ENCODE measurements around the gene COBL.

COBL gene, protein sequence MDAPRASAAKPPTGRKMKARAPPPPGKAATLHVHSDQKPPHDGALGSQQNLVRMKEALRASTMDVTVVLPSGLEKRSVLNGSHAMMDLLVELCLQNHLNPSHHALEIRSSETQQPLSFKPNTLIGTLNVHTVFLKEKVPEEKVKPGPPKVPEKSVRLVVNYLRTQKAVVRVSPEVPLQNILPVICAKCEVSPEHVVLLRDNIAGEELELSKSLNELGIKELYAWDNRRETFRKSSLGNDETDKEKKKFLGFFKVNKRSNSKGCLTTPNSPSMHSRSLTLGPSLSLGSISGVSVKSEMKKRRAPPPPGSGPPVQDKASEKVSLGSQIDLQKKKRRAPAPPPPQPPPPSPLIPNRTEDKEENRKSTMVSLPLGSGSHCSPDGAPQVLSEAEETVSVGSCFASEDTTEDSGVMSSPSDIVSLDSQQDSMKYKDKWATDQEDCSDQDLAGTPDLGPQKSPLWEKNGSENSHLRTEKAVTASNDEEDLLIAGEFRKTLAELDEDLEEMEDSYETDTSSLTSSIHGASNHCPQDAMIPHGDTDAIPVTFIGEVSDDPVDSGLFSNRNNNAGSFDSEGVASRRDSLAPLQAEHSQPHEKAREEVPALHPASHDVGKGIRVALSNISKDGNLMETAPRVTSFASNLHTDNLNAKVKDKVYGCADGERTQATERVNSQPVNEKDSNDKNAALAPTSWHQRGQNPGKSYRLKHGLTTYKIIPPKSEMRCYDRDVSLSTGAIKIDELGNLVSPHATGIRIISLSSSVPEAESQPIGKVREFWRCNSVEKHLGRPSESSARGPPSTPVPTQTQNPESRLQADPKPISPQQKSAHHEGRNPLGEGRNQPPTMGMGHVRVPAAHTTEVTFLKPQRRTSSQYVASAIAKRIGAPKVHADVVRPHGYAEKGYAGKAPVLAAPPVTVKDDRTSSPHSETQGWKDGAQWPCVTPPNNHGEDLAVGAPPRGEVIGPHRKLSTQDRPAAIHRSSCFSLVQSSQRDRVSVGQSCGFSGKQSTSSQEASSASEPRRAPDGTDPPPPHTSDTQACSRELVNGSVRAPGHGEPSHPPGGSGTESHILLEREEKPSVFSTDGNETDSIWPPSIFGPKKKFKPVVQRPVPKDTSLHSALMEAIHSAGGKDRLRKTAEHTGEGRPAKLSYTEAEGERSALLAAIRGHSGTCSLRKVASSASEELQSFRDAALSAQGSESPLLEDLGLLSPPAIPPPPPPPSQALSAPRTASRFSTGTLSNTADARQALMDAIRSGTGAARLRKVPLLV

DNA sequence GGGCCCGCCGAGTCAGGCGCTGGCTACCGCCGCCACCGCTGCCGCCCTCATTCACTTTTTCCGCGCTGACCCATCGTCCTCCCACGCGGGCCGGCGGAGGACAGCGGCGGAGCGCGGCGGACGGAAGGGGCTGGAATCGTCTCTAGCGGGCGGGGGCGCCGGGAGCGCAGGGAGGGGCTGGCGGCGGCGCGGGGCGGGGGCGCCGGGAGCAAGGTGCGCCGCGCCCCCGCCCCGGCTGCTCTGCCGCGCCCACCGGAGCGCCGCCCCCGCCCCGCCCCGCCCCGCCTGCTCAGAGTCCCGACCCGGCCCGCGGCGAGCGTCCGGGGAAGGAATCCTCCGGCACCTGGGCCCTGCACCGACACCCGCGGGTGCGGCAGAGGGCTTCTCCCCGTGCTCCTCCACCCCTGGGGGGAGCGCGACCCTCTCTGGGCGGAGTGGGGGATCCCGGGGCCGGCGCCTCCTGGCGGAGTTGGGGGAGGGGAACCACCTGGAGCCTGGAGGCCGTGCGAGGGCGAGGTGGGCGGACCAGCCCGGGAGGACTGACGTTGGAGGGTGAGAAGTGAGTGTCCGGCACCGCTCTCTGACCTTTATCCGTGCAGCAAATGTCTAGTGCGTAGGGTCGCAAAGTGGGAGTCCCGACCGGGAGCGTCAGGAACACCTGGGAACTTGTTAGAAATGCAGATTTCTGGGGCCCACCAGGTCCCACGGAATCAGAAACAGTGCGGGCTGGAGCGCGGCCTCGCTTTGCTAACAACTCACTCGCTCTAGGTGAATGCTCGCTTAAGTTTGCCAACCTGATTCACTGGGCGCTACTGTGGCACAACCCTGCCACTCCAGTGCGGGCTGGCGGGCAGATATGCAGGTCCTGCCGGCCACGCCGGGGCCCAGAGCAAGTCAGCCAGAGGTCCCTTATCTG lies at the start of gene COBL:
Gene COBL, minus strand, starts transcription at position 144 of the 916 bp plus-strand sequence. CDS start 176 bp downstream, outside the sequence.
- no peak for DNase-seq

DNA sequence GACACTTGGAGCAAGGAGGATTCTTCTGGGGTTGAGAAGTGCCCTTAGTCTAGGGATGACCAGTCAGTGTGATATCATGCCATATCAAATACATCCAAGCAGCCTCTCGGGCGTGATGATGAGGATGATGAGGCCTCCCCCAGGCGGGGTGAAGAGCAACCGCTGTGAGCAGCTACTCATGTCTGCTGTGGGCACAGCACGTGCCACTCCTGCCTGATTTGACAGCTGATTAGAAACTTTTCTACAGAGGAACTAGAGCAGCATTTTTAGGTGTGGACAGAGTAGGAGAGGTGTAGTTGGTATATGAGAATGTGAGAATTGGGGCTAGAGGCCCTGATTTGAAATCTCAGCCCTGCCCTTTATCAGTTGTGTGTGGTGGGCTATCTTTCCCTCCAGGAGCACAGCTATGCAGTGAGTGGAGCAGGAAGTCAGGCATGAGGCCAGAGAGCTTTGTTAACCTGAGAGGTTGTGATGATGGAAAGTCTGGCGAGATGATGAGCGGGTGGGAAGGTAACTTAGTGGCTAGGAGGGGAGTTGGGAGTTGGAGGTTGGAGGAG lies 49.6 kb upstream of the COBL start:
- no peak for DNase-seq

DNA sequence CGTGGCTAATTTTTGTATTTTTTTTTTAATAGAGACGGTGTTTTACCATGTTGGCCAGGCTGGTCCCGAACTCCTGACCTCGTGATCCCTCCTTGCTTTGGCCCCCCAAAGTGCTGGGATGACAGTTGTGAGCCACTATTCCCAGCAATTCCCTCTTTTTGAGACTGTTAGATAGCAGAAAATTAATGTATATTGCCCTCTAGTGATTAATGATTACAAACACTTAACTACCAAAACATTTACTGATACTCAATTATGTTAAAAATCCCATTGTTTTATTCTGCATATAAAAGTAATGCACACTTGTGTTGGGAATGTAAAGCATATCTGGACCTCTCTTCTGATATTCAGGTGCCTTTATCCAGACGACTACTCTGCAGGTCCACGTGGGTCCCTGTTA lies 41.2 kb upstream of the COBL start:
- no peak for DNase-seq

DNA sequence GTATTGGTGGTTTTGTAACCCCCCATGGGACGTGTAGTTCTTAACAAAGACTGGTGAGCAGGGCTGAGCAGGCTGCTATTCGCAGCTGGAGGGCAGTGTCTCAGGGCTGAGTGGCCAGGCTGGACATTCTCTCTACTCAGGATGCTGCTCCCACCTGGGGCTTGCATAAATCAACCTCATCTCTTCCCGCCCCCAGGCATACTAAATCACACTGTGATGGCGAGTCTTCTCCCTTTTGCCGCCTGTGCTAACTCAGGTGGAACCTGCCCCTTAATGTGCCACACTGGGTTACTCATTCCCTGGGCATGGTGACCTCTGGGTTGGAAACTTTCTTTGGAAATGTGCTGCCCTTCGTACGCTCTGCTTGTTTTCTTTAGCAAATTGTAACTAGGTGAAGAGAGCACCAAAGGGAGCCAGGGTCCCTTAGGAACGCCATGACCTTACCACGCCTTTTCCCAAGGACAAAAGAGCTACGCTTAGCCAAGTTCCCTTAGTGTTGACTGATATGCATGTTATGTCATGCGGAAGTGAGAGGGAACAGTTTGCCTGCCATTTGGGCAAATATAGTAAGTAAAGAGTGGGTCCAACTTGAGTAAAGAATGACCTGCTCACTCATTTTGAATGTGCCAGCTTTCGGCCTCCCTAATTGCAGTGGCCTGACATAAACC lies 40.4 kb upstream of the COBL start:
- no peak for DNase-seq

DNA sequence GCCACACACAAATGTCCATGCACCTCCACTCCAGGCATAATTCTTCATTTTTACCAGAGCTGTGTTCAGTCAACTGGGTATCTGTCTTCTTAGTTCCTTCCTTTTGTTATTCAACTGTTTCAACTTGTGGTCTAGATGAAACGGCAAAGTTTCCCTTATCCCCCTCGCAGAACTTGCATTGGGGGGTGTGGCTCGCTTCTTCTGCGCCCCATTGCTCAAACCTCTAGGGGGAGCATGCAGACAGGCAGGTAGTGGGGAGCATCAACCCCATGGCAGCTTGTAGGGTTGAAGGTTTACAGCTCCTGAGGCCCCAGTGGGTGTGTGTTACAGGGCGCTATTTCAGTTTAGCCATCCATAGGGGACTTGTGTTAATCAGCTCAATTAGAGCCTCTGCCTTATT lies 38.3 kb upstream of the COBL start:
- DNase-seq, result no peak

DNA sequence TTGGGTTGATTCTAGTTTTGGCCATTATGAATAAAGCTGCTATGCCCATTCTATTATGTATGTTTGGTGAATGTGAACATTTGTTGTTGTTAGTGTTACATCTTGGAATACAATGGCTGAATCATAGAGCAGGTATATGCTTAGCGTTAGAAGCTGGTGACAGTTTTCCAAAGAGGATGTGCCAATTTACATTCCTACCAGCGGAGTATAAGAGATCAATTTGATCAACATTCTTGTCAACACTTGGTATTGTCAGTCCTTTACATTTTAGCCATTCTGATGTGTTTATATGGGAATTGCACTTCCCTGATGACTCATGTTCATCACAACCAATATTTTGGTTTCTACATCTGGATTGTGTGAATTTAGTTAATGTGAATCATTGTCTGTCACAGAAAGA lies 37.8 kb upstream of the COBL start:
- DNase-seq, result no peak

DNA sequence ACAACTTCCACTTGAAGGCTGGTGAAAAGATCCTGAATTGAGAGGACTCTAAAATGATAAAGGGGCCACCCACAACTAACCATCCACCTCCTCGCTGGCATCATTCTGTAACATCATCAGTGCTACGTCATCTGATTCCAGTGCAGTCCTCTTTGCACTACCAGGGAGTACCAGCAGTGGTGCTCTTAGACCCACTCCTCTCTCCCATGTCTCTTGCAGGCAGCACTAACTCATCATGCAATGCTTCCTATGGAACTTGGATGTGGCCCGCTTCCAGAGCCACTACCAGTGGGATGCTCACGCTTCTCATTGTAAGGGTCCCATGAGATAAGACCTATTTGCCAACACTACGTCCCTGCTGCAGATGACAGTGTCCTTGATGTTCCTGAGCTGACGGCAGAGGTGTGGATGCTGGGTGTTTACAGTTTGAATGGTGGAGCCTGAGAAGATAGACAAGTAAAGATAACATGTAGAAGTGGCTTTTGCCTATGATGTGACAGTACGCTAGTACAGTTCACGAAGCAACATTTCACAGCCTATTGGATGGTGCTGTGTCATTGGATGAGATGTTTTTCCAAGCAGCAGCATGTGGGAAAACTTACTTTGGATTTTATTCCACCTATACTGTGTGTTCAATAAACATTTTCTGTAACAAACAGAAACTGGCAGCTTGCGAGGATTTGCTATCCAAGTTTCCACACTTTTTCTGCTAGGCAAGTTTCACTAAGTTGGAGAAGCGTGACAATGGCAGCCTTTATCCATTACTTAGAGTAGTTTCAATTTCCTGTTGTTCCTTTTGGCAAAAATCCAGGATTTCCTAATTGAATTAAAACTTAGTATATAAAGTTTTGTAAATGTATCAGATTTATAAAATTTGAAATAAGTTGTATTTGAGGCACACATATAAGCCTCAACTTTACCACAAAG lies 35.8 kb upstream of the COBL start:
- DNase-seq, result no peak

DNA sequence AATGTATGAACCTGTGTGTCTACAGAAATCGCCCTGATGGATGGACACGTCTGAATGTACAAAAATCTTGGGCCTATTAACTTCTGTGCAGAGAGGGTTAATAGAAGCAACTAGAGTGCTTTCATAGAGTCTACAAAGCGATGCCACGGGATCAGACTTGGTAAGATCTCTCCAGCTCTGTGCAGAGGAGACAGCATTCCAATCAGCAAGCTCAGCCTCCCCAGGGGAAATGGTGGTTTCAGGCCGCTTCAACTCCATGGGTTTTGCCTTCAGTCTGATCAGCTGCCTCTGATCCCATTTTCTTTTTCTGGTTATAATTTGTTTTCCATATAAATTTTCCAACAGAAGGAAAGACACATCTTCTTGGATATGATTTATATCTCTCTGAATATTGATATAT lies 35.1 kb upstream of the COBL start:
- no peak for DNase-seq

DNA sequence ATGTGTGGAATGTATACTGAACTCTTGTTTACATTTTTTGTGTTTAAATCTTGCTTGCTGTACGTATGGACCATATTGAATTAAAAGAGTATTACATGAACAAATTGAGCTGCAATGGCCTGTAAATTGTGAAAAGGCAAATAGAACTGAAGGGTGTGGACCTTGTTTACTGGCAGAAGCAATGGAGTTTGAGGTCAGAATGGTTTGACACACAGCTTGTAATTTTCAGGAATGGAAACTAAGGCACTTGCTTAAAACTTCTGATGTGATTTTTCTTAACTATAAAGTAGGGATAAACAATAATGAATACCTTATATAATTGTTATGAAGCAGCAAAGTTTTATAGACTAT lies 33.9 kb upstream of the COBL start:
- DNase-seq, result no peak

DNA sequence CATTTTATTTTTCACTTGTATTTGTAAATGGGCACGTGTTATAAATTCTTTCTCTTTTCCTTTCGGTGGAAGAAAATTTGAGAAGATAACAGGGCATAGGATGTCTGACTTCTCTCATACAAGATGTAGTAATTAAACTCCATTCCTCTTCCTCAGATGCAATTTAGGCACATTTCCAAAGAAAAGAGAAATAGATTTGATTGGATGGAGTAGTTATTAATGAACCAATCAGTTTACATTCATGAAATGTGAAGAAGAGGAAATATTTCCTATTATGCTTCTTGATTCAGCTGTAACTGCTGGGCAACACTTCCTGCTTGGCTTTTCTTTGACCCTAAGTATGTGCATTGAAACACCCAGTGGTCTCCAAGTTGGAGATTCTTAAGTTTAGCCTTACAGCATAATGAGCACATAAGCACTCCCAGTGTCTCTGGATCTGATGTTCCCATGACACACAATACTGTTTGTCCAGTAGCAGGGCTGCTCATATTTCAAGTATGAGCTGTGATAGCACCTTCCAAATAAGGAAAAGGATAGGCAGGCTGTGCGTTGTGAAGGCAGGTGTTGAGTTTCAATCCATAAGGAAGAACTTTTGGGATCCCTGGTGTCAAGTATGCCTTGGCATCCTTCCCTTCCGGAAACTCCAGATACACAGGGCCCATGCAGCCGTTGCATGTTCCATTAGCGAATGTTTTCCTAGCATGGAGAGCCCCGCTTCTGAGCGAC lies 33.4 kb upstream of the COBL start:
- DNase-seq, result no peak

DNA sequence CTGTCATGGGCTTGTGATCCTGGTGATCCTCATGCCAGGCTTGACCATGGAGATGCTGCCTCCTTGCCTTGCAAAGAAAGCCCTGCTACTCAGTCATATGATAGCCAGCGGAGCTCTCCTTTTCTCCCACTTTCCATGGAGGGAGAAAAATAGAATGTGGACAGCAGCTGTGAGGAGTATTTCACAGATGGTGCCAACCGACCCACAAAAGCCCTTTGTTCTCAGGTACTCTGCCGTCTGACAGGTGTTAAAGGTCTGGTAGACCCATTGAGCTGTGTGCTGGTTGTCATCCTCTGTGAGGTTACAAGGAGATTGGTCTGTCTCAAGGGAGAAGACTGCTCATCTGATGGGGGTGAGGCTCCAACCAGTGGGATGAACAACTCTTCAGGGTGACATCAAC lies 29.5 kb upstream of the COBL start:
- no peak for DNase-seq

DNA sequence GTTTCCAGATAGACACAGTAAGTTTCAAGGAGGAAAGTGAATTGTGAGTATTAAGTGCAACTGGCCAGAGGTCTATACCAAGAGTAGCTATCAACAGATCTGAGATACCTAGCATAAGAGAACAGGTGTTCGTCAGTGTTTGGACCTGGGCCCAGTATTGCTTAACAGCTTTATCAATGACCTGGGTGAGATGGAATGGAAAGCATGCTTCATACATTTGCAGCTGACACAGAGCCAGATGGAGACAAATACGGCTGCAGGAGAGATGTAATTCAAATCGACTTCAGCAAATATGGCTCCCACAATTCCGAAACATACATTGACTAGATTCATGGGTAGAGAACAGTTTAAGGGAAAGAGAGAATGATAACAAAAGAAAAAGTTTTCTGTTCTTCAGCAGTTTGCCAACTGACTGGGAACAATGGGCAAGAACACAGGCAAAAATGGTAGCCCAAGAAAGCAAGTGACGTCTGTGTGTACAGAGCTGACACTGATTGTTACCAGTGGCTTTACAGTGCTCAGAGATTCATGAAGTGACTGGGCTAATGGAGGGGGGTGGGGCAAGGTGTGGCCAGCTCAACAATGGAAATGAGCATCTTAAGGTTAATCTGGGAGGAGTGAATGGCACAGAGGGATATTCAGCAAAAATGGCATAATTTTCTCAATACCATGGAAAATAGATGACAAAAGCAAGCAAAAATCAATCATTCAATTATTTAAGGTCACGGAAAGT lies 28.0 kb upstream of the COBL start:
- no peak for DNase-seq

DNA sequence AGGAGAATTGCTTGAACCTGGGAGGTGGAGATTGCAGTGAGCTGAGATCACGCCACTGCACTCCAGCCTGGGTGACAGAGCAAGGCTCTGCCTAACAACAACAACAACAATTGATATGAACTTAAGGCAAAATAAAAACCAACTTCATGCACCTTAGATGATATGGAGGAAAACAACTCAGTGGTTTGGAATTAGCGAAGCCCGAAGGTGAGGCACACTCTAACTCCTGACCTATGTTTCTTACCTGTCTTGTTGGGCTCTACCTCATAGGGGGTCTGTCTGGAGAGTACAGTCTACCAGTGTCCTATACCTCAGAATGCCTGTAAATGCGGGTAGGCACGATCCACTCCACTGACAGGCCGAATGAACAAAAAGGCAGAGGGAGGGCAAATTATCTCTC lies 24.3 kb upstream of the COBL start:
- no peak for DNase-seq

DNA sequence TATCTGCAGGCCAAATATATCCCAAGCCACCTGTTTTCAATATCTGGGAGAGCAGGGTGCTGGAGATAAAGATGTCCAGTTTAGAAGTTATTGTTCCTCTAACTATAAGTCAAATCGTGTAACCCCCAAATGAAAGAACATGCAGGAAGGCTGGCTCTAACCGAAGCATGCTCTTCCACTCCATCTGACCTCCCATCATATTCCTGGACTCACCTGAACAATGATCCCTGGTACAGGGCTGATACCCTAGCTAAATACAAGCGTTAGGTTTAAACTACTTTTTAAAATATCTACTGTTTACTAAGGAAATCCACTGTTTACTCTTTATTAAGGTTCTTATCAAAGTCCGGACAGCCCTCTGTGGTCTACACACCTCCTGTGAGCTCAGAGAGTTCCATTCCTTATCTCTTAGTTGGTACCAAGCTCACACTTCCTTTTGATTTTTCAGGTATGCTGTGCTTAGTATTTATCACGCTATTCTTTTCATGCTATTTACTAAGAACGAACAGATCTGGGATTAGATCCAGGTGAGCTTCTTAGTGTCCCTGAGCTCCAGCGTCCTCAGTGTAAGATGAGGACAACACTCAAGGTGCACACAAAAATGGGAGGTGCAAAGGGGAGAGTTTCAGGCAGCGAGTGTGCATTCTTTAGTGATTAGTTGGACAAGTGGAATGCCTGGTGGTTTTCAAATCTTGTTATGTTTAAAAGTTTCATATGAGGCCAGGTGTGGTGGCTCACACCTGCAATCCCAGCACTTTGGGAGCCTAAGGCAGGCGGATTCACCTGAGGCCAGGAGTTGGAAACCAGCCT lies 23.6 kb upstream of the COBL start:
- no peak for DNase-seq

DNA sequence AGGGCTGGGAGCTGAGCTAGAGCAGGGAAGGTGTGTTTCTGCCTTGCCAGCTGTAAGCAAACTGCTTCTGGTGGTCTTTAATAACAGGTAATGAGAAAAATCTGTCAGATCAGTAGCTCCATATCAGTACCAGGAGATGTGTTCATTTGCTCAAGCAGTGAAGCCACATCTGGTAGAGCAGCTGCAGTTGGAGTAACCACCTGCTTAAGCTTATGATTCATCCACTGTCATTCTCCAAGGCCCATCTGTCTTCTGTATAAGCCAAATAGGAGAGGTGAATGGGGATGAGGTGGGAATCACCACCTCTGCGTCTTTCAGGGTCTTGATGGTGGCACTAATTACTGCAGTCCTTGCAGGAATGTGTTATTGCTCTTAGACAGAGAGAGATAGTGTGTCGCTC lies 18.4 kb upstream of the COBL start:
- DNase-seq, result no peak

DNA sequence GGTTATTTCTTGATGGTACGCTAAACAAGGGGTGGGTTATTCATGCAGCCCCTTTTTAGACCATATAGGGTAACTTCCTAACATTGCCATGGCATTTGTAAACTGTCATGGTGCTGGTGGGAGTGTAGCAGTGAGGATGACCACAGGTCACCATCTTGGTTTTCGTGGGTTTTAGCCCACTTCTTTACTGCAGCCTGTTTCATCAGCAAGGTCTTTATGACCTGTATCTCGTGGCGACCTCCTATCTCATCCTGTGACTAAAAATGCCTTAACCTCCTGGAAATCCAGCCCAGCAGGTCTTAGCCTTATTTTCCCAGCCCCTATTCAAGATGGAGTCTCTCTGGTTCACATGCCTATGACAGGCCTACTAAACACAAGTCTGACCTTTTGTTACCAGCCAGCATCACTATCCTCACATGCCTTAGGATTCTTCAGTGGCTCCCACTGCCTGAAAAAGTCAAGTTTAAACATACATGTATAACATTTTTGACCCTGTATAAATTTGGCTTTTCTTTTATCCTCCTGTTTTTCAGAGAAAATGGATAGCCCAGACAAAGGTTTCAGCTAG lies 13.2 kb upstream of the COBL start:
- no peak for DNase-seq

DNA sequence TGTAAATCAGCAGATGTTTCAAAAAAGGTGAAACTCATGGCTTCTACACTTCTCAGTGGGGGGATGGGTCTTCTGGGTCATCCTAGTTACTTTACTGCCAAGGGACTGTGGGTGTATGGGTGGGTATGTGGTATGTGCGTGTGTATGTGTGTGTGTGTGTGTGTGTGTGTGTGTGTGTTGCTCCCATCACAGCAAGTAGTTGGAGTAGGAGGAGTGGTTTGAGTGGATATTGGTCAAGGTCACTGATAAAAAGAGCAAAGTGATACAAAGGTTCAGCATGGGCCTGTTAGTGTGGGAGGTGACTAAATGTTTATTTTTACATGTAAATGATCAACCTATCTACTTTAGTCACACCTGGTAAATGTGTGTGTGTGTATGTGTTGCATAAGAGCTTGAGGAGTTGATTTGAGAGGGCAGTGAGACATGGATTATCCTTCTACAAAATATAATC lies 11.8 kb upstream of the COBL start:
- DNase-seq, result no peak
